Psoas muscle (tissue), 8 donors: ENCODE results near the gene NTSR2. TPM values are rescaled to one million over a fixed set of nuclear protein-coding genes. Genes with fewer than 3 reads are reported as not detected.
"Not testable (repeated sequence)": the region's sequence is repeated elsewhere in the genome, so short reads cannot be mapped to it uniquely, and the experiment has no call there.

Experiments used
- ATAC-seq, 4 donors: fragments of 200-7000 bp; cut with Tn5 transposase; one replicate each; pipeline ENCODE4 v1.9.1; 2020; ENCODE audit warnings: moderate library complexity in 3 of 4, mild to moderate bottlenecking in 2 of 4
- DNase-seq, 2 donors: peaks; one replicate each; pipeline ENCODE4 v3.0.0-alpha.2; 2020
- H3K27ac ChIP-seq: fragments of 200-600 bp; one replicate; pipeline ENCODE4 v1.8.0; 2022
- H3K27me3 ChIP-seq, 3 donors: fragments of 200-600 bp in 1 of 3; one replicate each; pipeline versions ENCODE4 v1.6.1 to v1.8.0; 2013 to 2022; ENCODE audit warnings: low read length in 2 of 3, mild to moderate bottlenecking in 2 of 3, moderate library complexity in 1 of 3; ENCODE audit not compliant: insufficient read depth in 3 of 3
- H3K36me3 ChIP-seq, 2 donors: fragments of 200-600 bp in 1 of 2; one replicate each; pipeline versions ENCODE4 v1.6.1 to v1.8.0; 2013 to 2022; ENCODE audit warnings: low read depth in 1 of 2, mild to moderate bottlenecking in 1 of 2, moderate library complexity in 1 of 2; ENCODE audit not compliant: insufficient read depth in 1 of 2
- H3K4me1 ChIP-seq: fragments of 200-600 bp; one replicate; pipeline ENCODE4 v1.8.0; 2022
- H3K4me3 ChIP-seq: fragments of 200-600 bp; one replicate; pipeline ENCODE4 v1.8.0; 2022; ENCODE audit warnings: mild to moderate bottlenecking
- H3K9me3 ChIP-seq: fragments of 200-600 bp; one replicate; pipeline ENCODE4 v1.8.0; 2022
- CTCF ChIP-seq: fragments of 200-600 bp; IDR thresholded peaks from one replicate; pipeline ENCODE4 v1.8.0; 2022; ENCODE audit warnings: antibody characterized with exemption
- WGBS, 3 donors: extraction: QIAGEN DNeasy Blood & Tissue Kit; methylation state at CpG; one replicate each; pipeline versions ENCODE4 v1.1.6 to v1.1.7; 2013; 5-methylcytosine and 5-hydroxymethylcytosine counted together
- intact Hi-C, 2 donors: fragments of 100-400 bp; cut with DNase I; formaldehyde crosslinking; loops; one replicate each; pipeline versions ENCODE4 v1.11.0 to v1.14.2; 2022
- polyA plus RNA-seq, 3 donors: library from polyadenylated mRNA; stranded (reverse); fragments of 200-250 nt; gene quantifications; one replicate each; pipeline ENCODE4 v1.2.3, GENCODE V29; 2013
- total RNA-seq, 4 donors: library from RNA; stranded (reverse); fragmentation: NEBNext Ultra II Directional in 2 of 4; extraction: Animal tissue kit (Norgen Biotek cat#: 25700) in 2 of 4; gene quantifications; one replicate each; pipeline versions ENCODE4 v1.2.1 to v1.2.4, GENCODE V29; 2021 to 2023
- donor health status: healthy with polysubstance abuse.
- donor health status: DM: no; HTN: no; CAD: no; lungs with moderate emphysema.
- donor health status: Bipolar disorder and iron deficiency.
- donor health status: healthy.
- donor health status: DM: yes; HTN: yes; CAD: no.
- donor health status: DM: no; HTN: no; CAD: no.
- donor health status: DM: no; HTN: no; CAD: no.
- donor health status: DM: yes; HTN: yes; CAD: no.

NTSR2 gene
- total and polyA plus RNA-seq, 7 donors, result 0.18 to 0.97 (median 0.35) TPM; not detected in 1

GRCh38 chr2:11663427-11663826 lies 6.6 kb downstream of the NTSR2 start:
- no peak for TF ChIP-seq CTCF
- Histone ChIP-seq H3K9me3 (no peaks in the 10 kb centered on the region), H3K27me3 (peaks cover 0 to 1% (median 0%) of the 10 kb centered on the region in 3 donors), H3K4me1 (peaks cover 10% of the 10 kb centered on the region), H3K27ac (no peak overlapping the region), H3K36me3 (no peaks in the 10 kb centered on the region), H3K4me3 (no peak overlapping the region)
- DNase-seq, result no peak
- no peak for ATAC-seq
- WGBS, 3 donors, result 91 to 94% (median 93%) methylated on average over 2 of the region's 2 CpGs
- intact Hi-C loops, result no loop called here

GRCh38 chr2:11662882-11663281 lies 7.1 kb downstream of the NTSR2 start:
- peaks cover 11% of the 10 kb centered on the region for H3K4me1 ChIP-seq
- DNase-seq, result no peak
- H3K4me3 ChIP-seq, result no peak overlapping the region
- no peaks in the 10 kb centered on the region for H3K9me3 ChIP-seq
- no peaks in the 10 kb centered on the region for H3K36me3 ChIP-seq
- intact Hi-C loops, result no loop called here
- H3K27me3 ChIP-seq, result peaks cover 0 to 1% (median 0%) of the 10 kb centered on the region in 3 donors
- no peak for TF ChIP-seq CTCF
- ATAC-seq, result no peak
- no peak overlapping the region for H3K27ac ChIP-seq

GRCh38 chr2:11661891-11662435 lies 8.0 kb downstream of the NTSR2 start:
- peaks cover 0 to 1% (median 0%) of the 10 kb centered on the region in 3 donors for H3K27me3 ChIP-seq
- no peak for ATAC-seq
- no peak overlapping the region for H3K27ac ChIP-seq
- no peaks in the 10 kb centered on the region for H3K9me3 ChIP-seq
- WGBS, 3 donors, result 89 to 90% (median 89%) methylated on average over 18 of the region's 18 CpGs
- peaks cover 11% of the 10 kb centered on the region for H3K4me1 ChIP-seq
- intact Hi-C loops, result no loop called here
- TF ChIP-seq CTCF, result no peak
- no peak for DNase-seq
- no peaks in the 10 kb centered on the region for H3K36me3 ChIP-seq
- no peak overlapping the region for H3K4me3 ChIP-seq

GRCh38 chr2:11660396-11660795 lies 9.6 kb downstream of the NTSR2 start:
- DNase-seq, ATAC-seq, intact Hi-C loops, H3K4me3 ChIP-seq, H3K27me3 ChIP-seq, H3K9me3 ChIP-seq, H3K27ac ChIP-seq, H3K36me3 ChIP-seq: not testable (repeated sequence)
- 91 to 97% (median 95%) methylated on average over 2 of the region's 2 CpGs for WGBS, 3 donors
- peaks cover 11% of the 10 kb centered on the region for H3K4me1 ChIP-seq

- intact Hi-C loops, result loop anchor here in 1 of 2 donors (5.0 kb wide), 1 partner anchor 58 kb away; no protein-coding TSS in a partner anchor
- ATAC-seq (peak in 1 of 4 donors; percentile 4), DNase-seq (no peak)
- Histone ChIP-seq H3K36me3 (no peaks in the 10 kb centered on the region), H3K27ac (no peak overlapping the region), H3K4me3 (no peak overlapping the region), H3K4me1 (peaks cover 11% of the 10 kb centered on the region), H3K9me3 (no peaks in the 10 kb centered on the region), H3K27me3 (peaks cover 0 to 1% (median 0%) of the 10 kb centered on the region in 3 donors)
- TF ChIP-seq CTCF, result no peak
- WGBS, 3 donors, result 83 to 88% (median 86%) methylated on average over 10 of the region's 10 CpGs
Measured at GRCh38 chr2:11659851-11660250, 10.1 kb downstream of the NTSR2 start.
